HG03175 (cell line): Measurements from ENCODE around the gene CPN2.

Experiments
- ATAC-seq: cut with Tn5 transposase; IDR thresholded peaks from one replicate; pipeline ENCODE4 v1.9.1; 2021; ENCODE audit warnings: mild to moderate bottlenecking, moderate library complexity; ENCODE audit not compliant: unreplicated experiment

The CPN2 gene

GRCh38 chr3:194381460-194381875 is 30.3 kb upstream of the CPN2 start:
- ATAC-seq = no peak

GRCh38 chr3:194380326-194380725 is 29.2 kb upstream of the CPN2 start:
- no peak for ATAC-seq

GRCh38 chr3:194379651-194380050 is 28.5 kb upstream of the CPN2 start:
- ATAC-seq = no peak

- no peak for ATAC-seq
Measured at GRCh38 chr3:194379231-194379630, 28.1 kb upstream of the CPN2 start.

GRCh38 chr3:194377708-194378107 is 26.6 kb upstream of the CPN2 start:
- no peak for ATAC-seq

GRCh38 chr3:194376241-194376560 is 25.1 kb upstream of the CPN2 start:
- no peak for ATAC-seq

GRCh38 chr3:194375473-194376240 is 24.5 kb upstream of the CPN2 start:
- no peak for ATAC-seq

GRCh38 chr3:194374935-194375334 is 23.8 kb upstream of the CPN2 start:
- ATAC-seq = no peak

- ATAC-seq = no peak
Measured at GRCh38 chr3:194373899-194374298, 22.8 kb upstream of the CPN2 start.

- ATAC-seq = no peak
Measured at GRCh38 chr3:194373028-194373427, 21.9 kb upstream of the CPN2 start.

GRCh38 chr3:194370753-194371152 is 19.6 kb upstream of the CPN2 start:
- no peak for ATAC-seq

GRCh38 chr3:194369522-194370279 is 18.6 kb upstream of the CPN2 start, which contains the start of gene LRRC15:
LRRC15 (minus strand) TSS chr3:194369743; CDS start chr3:194361043, 8,700 bp downstream.
- no peak for ATAC-seq

- ATAC-seq = no peak
Measured at GRCh38 chr3:194368918-194369317, 17.8 kb upstream of the CPN2 start.

- ATAC-seq = no peak
Measured at GRCh38 chr3:194367992-194368841, 17.1 kb upstream of the CPN2 start.

- ATAC-seq = no peak
Measured at GRCh38 chr3:194365978-194366490, 14.9 kb upstream of the CPN2 start.

- ATAC-seq = no peak
Measured at GRCh38 chr3:194365526-194365925, 14.4 kb upstream of the CPN2 start.

- ATAC-seq = no peak
Measured at GRCh38 chr3:194364652-194365434, 13.7 kb upstream of the CPN2 start.

- no peak for ATAC-seq
Measured at GRCh38 chr3:194364314-194364651, 13.2 kb upstream of the CPN2 start.

GRCh38 chr3:194360568-194360967 is 9.4 kb upstream of the CPN2 start:
- no peak for ATAC-seq

- ATAC-seq = no peak
Measured at GRCh38 chr3:194357681-194358080, 6.6 kb upstream of the CPN2 start.

- no peak for ATAC-seq
Measured at GRCh38 chr3:194355379-194355778, 4.3 kb upstream of the CPN2 start.
